Activated CD4-positive, alpha-beta T cell treated with anti-CD3 and anti-CD28 coated beads for 24 hours (primary cell): Measurements from ENCODE around the gene ODAD3.
"Not testable (repeated sequence)": the region's sequence is repeated elsewhere in the genome, so short reads cannot be mapped to it uniquely, and the experiment has no call there.

Experiments used
- DNase-seq, 2 donors: peaks; one replicate each; pipeline ENCODE4 v3.0.0-alpha.2; 2020; ENCODE audit warnings: low read depth in 2 of 2

ODAD3 gene

DNA sequence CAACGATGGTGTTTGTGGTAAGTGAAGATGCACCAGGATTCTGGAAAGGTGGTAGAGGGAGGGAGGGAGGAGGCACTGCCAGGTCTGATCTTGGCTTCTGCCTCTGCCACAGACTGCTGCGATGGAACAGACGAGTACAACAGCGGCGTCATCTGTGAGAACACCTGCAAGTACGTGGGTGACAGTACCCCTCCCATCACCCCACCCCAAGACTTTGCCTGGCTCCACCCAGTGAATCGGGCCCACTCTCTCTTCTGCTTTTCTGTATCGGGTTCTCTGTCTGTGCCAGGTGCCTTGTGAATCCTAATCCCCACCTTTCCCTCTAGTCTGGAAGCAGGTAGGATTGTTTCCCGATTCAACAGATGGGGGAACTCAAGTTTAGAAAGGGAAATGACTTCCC, 3.0 kb upstream of the ODAD3 start:
- DNase-seq, result no peak

DNA sequence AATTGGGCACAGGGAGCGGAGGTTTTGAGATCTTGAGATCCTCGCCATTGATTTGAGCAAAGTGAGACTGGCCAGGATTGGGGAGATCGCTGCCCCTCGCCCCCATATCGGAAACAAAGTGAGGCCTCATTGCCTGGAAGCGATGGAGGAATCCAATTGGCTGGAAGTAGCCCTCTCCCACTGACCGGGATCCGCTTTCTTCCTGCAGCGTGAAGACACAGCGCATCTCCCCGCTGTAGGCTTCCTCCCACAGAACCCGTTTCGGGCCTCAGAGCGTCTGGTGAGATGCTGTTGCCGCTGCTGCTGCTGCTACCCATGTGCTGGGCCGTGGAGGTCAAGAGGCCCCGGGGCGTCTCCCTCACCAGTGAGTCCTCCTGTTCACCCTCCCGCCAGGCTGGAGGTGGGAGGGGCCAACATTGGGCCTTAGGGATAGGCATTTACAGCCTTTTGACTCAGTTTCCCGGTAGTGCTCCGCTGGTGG, 952 bp upstream of the ODAD3 start:
- DNase-seq, result no peak

DNA sequence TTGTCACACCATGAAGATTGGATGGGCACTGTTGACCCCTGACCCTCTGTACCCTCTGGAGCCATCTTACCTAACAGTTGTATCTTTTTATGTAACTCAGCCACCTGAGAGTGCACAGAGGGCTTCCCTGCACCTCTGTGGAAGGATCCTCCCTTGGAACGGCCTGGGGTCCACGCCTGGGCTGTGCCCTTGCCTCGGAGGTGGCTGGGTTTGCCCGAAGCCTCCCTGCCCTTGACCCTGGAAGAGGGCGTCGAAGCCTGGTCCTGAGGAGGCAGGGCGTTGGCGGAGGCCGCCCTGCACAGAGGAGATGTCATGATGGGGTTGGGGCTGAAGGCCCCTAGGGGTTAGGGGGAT, 241 bp downstream of the ODAD3 start:
- no peak for DNase-seq

DNA sequence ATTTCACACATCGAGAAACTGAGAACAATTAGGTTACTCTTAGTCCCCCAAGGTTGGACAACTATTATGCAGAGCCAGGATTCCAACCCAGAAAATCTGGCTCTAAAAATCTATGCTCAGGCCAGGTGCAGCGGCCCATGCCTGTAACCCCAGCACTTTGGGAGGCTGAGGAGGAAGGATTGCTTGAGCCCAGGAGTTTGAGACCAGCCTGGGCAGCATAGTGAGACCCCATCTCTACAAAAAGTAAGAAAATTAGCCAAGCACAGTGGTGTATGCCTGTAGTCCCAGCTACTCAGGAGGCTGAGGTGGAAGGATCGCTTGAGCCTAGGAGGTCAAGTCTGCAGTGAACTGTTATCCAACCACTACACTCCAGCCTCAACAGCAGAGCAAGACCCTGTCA, 1.4 kb downstream of the ODAD3 start:
- not testable (repeated sequence) for DNase-seq

DNA sequence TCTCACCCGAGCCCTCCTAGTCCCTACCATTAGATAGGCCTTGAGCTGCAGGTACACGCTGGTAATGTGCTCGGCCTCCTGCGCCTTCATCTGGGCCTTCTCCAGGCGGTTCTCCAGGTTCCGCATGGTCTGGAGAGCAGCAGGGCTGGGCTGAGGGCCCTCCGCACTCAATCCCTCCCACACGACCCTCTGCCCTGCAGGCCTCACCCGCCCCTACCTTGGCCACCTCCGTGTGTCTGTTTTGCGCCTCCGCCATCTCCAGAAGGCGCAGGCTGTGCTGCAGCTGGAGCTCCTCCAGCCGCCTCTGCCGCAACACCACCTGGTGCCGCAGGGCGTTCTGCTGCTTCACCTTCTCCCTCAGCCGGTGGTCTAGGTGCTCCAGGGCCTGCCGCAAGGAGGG, 8.3 kb downstream of the ODAD3 start:
- DNase-seq, result no peak

DNA sequence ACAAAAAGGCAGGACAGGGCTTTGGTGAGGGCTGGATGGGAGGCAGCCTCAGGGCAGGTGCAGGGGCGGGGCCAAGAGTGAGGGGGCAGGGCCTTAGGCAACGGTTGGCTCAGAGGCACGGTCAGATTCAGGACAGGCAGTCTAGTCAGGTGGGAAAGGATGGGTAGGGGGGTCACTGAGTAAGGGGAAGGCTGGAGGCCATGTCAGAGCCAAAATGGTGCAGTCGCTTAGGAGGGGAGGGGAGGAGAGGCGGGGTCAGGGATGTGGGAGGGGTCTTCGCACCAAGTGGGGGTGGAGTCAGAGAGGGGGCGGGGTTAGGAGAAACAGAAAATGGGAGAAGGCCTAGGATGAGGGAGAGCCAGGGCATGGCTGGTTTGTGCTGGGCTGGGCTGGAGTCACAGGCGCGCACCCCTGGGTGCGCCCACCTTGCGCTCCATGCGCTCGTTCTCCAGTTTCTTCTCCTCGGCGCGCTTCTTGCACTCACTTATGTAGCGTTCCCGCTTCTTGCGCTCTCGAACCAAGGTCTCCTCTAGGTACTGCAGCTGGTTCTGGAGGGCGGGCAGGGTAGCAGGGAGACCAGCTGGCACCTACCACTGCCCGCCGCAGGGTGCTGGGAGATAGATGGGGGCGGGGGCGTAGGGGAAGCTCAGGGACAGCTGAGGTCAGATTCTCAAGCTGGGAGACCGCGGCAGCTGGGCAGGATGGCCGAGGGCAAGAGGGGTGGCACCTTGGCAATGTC, 9.0 kb downstream of the ODAD3 start:
- DNase-seq, result no peak

DNA sequence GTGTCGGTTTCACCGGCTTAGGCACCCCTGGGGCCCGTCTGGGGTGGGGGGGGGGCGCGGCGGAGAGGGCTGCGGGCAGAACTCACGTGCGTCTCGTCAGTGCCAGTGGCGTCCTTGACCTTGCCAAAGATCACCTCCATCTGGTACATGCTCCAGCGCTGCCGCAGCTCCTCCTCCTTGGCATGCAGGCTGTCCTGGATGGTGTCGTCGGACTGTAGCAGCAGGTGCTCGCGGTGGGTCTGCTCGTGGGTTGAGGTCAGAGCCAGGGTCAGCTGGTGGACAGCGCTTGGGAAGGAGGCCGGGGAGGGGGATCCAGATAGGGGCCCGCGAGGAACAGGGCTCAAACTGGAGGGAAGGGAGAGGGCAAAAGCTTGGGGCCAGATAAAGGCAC, 11.1 kb downstream of the ODAD3 start:
- DNase-seq, result no peak

DNA sequence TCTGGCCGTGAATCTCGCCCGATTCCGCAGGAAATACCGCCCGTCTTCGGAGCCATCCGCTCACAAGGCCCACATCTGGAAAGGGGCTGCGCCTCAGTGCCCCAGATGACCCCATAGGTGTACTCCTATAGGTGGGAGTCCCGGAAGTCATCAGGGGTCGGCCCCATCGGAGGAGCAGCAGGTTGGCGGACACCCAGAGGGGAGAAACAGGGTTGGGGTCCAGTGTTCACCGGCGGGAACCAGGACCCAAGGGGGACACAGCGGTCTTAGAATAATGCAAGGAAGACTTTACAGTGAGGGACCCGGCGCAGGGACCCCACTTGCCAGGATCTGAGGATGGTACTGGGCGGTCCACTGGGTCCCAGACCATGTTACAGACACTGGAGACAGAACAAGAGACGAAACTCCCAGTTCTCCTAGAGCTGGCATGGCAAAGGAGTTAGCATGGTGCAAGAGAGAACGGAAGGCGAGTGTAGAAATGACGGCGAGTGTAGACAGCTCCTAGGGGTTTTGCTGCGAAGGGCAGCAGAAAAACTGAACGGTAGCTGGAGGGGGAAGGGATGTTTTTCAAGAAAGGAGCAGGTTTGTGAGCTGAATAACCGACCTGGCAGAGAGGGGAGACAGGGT, 11.6 kb downstream of the ODAD3 start:
- no peak for DNase-seq

DNA sequence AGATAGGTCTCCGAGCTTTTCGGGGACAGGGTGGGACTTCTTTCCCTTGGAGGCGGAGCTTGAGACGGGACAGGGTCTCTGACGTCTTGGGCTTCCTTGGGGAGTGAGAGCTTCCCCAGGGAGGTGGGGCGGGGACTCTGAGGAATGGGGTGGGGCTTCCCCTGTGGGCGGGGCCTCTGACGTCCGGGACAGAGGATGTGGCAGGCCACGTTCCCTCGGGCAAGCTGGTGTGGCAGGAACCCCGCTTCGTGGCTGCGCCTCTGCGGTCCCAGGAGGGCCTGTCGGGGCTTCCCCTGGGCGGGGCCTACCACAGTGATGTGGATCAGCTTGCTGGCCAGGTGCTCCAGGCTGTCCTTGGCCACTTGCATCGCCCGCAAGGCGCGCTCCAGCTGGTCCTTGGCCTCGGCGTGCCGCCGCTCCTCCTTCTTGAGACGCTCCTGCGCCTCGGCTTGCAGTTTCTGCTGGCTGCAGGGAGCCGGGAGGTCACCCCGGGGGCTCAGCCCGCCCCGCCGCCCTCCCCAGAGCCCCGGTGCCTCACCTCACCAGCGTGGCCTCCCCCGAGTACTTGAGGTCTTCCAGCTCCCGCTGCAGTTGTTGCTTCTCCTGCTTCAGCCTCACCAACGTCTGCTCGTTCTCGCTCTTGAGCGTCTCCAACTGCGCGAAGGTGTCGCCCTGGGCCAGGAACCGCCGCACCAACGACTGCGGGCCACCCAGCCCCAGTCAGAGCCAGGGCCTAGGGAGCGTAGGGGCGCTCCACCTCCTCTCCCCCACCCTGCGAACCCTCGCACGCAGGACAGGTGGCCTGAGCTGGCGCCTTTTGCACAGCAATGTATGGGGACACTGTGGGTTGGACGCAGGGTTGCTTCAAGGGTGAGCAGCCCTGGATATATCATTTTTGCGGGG, 12.5 kb downstream of the ODAD3 start:
- peak; percentile 24 to 64 for DNase-seq

DNA sequence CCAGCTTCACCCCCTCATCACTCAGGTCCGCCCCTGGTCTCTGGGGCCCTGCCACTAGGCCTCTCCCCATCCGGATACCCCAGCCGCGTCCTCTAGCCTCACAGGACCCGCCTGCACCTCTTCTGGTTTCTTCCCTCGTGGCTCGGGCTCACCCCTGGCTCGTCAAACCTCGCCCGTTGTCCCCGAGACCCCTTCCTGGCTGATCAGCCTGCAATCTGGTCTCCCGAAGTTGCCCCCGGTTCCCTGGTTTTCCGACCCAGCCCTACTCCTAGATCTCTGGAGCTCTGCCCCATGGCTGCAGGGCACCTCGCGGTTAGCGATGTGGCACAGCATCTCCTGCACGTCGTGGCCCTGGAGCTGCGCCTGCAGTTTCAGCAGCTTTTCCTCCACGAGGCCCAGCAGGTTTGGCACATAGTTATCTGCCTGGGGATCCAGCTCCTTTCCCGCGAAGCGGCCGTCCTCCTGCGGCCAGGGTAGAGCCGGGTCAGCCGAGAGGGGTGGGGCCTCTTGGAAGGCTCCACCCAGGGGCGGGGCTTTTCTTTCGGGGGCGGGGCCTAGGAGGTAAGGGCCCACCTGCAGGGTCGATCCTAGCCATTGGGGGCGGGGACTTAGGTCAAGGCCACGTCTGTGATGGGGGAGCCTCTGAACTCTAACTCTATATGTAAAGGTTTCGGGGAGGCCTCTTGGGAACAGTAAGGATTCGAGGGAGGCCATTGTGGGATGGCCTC, 13.4 kb downstream of the ODAD3 start:
- no peak for DNase-seq

DNA sequence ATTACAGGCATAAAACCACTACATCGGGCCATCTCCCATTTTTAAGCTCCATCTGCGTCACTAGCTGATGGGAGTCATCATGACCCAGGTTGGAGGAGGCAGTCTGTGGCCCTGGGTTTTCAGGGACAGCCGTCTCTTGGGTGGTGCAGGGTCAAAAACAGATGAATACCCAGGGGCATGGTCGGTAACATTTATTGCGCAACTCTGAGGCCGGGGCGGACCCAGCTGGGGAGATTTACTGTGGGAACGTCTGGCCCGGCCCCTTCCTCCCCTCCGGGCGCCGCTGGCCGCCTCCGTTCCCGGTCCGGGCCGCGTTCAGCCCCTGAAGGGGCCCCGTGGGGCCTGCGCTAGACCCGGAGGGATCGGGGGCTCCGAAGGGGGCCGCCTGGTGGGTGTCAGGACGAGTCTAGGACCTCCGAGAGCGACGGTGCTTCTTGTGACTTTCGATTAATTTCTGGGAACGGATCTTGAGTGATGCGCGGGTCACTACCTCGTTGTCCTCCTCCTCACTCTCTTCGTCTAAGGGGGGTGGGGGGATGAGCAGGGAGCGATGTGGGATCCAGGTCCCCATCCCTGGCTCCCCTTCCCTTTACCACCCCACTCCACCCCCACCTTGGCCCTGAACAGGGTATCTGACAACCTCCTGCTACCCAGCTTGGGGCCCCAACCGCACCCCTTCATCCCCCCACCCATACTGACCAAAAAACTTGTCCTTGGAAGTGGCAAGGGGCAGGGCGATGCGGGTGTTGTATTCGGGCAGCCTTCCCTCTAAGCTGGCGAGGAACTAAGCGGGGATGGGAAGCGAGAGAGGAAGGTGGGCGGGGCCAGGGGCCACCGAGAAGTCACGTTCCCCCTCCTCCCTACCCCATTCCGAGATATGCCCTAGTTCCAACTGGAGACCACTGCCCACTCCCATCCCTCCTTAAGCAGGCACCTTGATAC, 14.2 kb downstream of the ODAD3 start:
- DNase-seq, result no peak

DNA sequence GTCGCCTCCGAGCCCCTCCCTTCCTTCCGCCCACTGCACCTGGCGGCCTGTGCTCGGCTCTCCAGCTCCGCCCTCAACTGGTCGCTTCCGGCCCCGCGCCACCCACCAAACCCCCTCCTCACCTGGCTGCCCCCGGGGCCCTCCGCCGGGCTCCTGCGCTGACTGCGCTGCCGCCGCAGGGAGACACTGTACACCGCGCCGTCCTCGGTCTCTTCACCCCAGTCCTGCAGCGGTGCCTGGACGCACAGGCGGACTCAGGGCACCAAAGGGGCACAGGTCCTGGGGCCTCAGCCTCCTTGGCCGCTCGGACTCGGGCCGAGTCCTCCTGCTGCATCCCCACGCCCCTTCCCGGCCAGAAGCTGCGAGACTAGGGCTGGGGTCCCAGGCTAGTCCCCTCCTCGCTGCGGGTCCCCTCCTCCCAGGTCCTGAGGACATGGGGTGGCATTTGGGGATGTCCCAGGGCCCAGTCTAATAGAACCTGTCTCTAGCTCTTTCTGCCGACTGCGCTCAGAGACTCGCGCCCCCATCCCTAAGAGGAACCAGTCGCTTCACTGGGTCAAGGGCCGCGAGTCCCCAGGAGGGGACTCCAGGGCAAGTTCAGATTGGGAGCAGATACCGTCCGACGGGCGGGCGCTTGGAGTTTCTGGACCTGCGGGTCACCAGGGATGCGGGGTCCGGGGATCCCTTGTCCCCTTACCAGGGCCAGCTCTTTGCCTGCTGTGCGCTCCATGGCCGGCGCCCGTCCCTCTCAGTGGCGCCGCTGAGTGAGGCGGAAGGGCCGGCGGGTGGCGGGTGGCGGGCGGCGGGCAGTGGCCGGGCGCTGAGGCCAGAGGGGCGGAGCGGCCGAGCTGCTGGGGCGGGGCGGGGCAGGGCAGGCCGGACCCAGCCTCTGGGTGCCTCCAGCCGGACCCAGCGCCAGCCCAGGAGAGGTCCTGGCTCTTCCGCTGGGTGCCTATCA, 16.1 kb downstream of the ODAD3 start, which contains the start of gene RGL3:
TSS of gene RGL3 (minus strand) at position 766 of the 958 bp plus-strand sequence. CDS start at position 730, 36 bp downstream.
- no peak for DNase-seq

DNA sequence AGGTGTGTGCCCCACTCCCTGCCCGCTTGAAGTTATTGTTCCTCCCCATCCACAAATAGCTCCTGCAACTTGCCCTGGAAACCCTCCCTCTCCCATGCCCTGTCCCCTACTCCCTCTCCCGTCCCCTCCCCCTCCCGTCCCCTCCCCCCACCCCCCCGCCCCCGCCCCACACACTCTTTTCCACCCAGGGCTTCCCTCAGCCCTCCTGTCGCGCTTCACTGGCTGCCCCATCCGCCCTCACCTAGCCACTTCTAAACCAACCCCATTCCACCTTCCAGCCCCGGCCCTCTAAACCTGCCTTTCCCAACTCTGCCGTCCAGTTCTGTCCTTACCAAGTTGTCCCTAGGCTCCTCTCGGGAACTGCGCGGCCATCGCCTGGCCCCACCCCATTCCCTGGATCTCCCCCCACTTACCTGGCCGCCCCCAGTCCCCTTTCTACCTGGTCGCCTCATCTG, 16.8 kb downstream of the ODAD3 start:
- no peak for DNase-seq

DNA sequence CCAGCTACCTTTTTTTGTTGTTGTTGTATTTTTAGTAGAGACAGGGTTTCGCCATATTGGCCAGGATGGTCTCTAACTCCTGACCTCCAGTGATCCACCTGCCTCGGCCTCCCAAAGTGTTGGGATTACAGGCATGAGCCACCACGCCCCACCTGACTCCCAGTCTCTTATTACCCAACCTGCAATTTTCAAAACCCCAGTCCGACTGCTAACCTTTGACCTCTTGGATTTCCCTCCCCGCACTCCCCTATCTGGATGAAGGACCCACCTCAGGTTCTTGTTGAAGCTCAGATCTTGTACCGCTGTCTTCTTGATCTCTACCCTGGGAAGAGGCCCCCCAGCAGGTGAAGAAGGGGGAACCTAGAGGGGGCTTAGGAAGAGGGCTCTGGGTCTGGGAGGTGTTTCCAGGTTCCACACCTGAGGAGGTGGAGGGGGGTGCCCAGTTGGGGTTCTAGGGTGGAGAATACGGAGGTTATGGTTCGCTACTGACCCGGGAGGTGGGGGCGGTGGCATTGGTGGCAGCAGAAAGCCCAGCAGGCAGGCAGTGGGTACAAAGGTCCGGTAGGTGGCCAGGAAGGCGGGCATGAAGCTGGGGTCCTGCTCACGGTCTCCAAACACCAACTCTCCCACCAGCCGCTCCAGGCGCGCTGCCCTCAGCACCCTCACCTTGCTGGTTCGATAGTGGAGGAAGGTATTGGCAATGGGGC, 18.4 kb downstream of the ODAD3 start:
- DNase-seq, result no peak

DNA sequence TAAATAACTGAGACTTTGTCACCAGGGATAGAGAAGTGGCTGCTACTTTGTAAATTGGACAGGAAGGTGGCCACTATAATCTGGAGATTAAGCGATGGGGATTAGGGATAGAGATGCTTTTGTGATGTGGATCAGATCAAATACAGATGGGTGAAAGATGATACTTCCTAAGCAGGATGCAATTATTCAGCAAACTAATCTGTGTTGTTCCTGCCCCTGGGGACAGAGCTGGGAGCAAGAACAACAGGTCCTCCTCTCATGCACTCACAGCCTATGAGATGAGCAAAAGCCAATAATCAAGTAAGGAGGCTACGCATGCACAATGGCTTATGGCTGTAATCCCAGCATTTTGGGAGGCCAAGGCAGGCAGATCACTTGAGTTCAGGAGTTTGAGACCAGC, 20.4 kb downstream of the ODAD3 start:
- DNase-seq, result no peak

DNA sequence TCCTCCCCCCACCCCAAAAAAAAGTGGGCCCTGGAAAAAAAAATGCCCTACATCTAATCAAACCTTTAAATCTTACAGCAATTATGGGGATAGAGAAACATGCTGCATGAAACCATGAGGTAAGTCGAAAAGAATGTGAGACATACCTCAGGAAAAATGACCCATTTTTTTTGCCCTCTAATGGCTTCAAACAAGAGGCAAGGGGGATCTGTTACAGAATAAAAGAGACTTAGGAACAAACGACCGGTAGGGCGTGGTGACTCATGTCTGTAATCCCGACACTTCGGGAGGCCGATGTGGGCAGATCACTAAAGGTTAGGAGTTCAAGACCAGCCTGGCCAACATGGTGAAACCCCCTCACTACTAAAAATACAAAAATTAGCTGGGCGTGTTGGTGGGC, 24.2 kb downstream of the ODAD3 start:
- no peak for DNase-seq

DNA sequence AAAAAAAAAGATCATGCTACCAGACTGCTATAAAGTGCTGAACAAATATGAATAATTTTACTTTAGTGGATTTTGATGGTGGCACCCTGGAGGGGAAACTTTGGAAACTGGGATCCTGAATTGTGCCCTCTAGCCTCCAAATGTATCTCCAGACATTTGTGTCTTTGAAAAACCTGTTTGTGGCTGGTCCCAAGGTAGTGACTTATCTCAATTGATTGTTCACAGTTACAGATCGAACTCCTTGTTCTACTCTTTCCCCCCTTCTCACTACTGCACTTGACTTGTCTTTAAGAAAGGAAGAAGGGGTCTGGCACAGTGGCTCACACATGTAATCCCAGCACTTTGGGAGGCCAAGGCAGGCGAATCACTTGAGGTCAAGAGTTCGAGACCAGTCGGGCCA, 26.3 kb downstream of the ODAD3 start:
- DNase-seq, result no peak

DNA sequence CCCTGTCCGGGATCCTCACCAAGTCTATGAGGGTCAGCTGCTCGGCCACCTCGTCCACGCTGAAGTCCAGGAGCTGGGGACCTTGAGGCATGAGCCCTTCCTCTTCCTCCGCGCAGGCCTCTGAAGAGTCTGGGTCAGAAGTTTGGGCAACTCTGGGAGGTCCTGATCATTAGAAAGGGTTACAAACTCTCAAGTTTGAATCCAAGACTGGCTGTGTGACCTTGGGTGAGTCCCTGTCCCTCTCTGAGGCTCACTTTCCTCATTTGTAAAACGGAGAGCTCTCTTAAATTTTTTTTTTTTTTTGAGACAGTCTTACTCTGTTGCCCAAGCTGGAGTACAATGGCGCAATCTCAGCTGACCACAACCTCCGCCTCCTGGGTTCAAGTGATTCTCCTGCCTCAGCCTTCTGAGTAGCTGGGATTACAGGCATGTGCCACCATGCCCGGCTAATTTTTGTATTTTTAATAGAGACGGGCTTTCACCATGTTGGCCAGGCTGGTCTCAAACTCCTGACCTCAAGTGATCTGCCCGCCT, 28.2 kb downstream of the ODAD3 start:
- not testable (repeated sequence) for DNase-seq
